Left forelimb (tissue), 1 donor: ENCODE results near the gene PSPH.
A peak's percentile ranks its signal among the peaks of the same experiment; 100 is the strongest.
"Not testable (repeated sequence)": the region's sequence is repeated elsewhere in the genome, so short reads cannot be mapped to it uniquely, and the experiment has no call there.

Source experiments
- DNase-seq: peaks from one replicate; pipeline ENCODE4 v3.0.0-alpha.2; 2018; ENCODE audit warnings: low spot score

PSPH gene

GRCh38 chr7:56062382-56062781 lies 11.1 kb upstream of the PSPH start:
- DNase-seq = no peak

GRCh38 chr7:56053993-56054392 lies 2.7 kb upstream of the PSPH start:
- DNase-seq = no peak

DNA sequence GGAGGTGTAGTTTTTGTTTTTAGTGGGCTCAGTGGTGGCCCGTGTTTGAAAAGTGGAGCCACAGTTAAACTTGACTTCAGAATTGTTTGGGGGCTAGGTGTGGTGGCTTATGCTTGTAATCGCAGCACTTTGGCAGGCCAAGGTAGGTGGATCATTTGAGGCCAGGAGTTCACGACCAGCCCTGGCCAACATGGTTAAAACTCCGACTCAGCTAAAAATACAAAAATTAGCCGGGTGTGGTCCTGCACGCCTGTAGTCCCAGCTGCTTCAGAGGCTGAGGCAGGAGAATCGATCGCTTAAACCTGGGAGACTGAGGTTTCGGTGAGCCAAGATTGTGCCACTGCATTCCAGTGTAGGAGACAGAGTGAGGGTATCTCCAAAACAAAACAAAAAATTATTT lies 2.1 kb upstream of the PSPH start:
- no peak for DNase-seq

- DNase-seq = no peak
These were observed 248 bp downstream of the PSPH start for GRCh38 chr7:56051053-56051338.

- not testable (repeated sequence) for DNase-seq
These were observed 2.5 kb downstream of the PSPH start for GRCh38 chr7:56048763-56049162.

DNA sequence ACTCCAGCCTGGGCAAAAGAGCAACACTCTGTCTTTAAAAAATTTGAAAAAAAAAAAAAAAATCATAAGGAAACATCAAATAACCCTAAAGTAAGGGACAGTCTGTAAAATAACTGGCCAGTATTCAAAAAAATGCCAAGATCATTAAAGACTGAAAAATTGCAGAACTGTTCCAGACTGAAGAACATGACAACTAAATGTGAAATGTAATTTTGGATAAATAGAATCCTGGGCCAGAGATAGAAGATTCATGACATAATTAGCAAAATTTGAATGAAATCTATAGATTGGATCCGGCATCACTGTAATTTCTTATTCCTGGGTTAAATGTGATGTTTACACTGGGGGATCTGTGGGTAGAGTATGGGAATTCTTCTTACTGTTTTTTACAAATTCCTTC lies 3.0 kb downstream of the PSPH start:
- no peak for DNase-seq

DNA sequence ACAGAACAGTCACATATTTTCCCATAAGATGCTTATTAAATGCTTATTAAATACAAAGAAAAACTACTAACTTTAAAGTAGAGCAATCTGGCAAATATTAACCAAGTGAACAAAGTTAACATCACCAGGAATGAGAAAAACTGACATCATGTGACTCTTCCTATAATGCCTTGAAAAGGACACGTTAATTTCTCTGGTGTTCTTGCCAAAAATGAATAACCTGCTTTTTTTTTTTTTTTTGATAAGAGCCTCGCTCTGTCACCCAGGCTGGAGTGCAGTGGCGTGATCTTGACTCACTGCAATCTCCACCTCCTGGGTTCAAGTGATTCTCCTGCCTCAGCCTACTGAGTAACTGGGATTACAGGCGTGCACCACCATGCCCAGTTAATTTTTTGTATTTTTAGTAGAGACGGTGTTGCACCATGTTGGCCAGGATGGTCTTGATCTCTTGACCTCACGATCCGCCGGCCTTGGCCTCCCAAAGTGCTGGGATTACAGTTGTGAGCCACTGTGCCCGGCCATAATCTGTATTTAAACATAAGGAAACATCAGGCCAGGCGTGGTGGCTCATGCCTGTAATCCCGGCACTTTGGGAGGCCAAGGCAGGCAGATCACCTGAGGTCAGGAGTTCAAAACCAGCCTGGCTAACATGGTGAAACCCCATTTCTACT lies 3.7 kb downstream of the PSPH start:
- not testable (repeated sequence) for DNase-seq

DNA sequence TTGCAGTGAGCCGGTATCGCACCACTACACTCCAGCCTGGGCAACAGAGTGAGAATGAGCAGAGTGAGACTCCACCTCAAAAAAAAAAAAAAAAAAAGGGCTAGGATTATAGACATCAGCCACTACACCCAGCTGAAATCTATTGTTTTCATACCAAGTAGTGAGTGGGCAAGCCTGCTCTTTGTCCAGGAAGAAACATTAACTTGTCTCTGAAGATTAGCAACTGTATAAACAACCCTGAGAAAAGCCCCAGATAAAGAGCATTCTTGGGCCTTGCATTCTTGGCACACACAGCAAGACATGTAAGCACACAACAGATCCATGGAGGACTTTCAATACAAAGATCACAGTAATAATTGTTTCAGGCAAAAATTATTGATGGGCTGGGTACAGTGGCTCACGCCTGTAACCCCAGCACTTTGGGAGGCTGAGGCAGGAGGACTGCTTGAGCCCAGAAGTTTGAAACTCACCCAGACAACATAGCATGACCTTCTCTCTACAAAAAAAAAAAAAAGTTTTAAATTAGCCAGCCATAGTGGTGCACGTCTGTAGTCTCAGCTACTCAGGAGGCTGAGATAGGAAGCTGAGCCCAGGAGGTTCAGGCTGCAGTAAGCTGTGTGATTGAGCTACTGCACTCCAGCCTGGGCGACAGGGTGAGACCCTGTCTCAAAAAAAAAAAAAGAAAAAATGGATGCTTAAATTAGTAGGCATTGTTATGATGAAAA lies 4.4 kb downstream of the PSPH start:
- no peak for DNase-seq

GRCh38 chr7:56045758-56046157 lies 5.5 kb downstream of the PSPH start:
- not testable (repeated sequence) for DNase-seq

- peak; percentile 18 for DNase-seq
These were observed 10.5 kb downstream of the PSPH start for GRCh38 chr7:56040730-56041129.

DNA sequence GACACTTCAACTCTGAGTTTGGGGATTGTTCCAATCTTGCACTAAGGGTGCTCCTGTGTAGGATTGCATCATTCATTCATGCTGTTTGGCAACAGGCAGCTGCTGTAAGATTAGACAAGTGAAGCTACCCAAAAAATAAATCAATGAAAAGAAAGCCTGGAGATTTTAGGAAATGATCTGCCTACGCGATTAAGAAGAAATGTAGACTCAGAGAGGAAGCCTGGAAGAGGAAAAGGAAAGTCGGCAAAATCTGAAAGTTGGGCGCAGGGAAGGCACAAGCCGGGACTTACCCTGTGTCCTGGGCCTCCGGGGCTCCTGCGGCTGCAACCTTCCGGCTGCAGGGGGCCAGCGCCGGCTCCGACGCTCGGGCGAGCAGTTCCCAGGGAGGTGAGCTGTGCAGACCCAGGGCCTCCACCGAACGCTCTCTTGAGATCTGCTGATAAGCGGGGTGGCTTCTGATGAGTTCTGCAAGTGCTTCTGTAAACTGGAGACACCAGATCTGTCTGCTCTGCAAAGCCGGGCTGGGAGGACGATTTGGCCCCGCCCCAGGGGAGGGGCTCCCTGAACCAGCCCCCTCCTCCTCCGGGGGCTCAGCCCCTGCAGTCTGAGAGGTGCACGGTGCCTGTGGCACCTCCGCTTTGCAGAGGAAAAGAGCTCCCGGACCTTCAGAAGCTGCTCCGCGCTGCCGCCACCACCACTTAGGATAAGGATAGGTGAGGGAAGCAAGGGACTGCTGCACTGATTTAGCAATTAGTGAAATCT lies 17.4 kb downstream of the PSPH start:
- peak; percentile 77 for DNase-seq

GRCh38 chr7:56032578-56032977 lies 18.7 kb downstream of the PSPH start:
- not testable (repeated sequence) for DNase-seq

- DNase-seq = not testable (repeated sequence)
These were observed 19.7 kb downstream of the PSPH start for GRCh38 chr7:56031556-56031955.

DNA sequence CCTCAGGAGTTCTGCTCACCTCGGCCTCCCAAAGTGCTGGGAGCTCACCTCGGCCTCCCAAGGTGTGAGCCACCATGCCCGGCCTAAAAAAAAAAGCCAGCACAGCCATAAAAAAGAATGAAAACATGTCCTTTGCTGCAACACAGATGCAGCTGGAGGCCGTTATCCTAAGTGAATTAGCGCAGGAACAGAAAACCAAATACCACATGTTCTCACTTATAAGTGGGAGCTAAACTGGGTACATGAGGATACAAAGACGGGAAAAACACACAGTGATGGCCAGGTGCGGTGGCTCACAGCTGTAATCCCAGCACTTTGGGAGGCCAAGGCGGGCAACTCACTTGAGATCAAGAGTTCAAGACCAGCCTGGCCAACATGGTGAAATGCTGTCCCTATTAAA lies 20.9 kb downstream of the PSPH start:
- no peak for DNase-seq

- DNase-seq = no peak
These were observed 22.2 kb downstream of the PSPH start for GRCh38 chr7:56028942-56029630.

DNA sequence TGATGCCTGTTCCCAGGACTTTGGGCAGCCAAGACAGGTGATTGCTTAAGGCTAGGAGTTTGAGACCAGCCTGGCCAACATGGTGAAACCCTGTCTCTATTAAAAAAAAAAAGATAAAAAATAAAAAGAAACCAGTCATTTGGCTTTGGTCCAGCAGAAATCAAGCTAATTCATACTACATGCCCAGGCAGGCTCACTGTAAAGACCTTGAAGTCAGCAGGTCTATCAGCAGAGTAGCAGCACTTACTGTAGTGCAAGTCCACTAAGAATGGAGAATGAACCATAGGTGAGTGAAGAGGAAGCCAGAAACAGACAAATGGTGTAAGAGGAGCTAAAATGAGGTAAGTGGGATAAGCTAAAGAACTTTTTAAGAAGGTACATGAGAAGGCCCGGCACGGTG lies 24.7 kb downstream of the PSPH start:
- no peak for DNase-seq

DNA sequence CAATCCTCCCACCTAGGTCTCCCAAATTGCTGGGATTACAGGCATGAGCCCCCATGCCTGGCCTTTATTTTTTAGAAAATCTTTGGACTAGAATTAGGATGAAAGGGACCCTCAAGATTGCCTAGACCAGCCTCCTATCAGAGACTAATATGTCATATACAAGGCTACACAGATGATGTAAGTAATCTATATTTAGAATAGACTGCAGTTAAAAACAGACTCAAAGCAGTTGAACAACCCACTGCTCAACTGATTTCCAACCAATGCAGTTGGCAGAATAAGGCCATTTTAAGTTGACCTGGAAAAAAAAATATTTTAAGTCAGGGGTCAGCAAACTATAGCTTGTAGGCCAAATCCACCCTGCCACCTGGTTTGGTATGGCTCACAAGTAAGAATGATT lies 27.7 kb downstream of the PSPH start:
- DNase-seq = no peak

- DNase-seq = no peak
These were observed 31.7 kb downstream of the PSPH start for GRCh38 chr7:56019501-56019900.

- not testable (repeated sequence) for DNase-seq
These were observed 34.2 kb downstream of the PSPH start for GRCh38 chr7:56017015-56017414.

DNA sequence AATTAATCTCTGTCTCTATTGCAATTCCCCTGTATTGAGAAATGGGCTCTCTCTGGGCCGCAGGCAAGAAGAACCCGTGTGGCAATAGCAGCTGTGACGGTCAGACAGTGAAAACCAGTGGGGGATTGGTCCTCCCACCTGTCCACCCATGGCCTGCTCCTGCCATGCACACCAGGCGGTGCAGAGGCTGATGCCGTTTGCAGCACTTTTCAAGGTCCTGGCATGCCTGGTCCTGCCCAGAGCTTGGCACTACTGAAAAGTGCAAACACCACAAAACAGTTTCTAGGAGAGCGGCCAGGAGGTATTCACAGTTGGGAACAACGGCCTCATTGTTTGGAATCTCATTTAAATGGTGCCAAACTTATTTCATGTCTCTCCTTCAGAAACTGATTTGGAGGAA lies 41.5 kb downstream of the PSPH start:
- DNase-seq = no peak

- DNase-seq = no peak
These were observed 43.4 kb downstream of the PSPH start for GRCh38 chr7:56007891-56008290.

- no peak for DNase-seq
These were observed 44.0 kb downstream of the PSPH start for GRCh38 chr7:56007167-56007652.

GRCh38 chr7:56003749-56004148 lies 47.5 kb downstream of the PSPH start:
- no peak for DNase-seq
